SK-MEL-5 (cell line): ENCODE results near the gene ALPL. TPM values are rescaled to one million over a fixed set of nuclear protein-coding genes. Genes with fewer than 3 reads are reported as not detected.

ENCODE experiments used
- DNase-seq: peaks from one replicate; pipeline ENCODE4 v3.0.0-alpha.2; 2016; ENCODE audit warnings: low read depth, low spot score
- in situ Hi-C: cut with HindIII; loops from 2 replicates; pipeline ENCODE4 v1.10.0; 2016; ENCODE audit warnings: low sequenced_read_pairs, high pct_unique_total_duplicates, low pct_unique_long_range_greater_than_20kb
- total RNA-seq: library from RNA; depleted of rRNA; stranded (reverse); fragments of >200 nt; shearing (Covaris generic); gene quantifications from 2 replicates; pipeline ENCODE4 v1.2.3, GENCODE V29; 2014

Gene ALPL
- total RNA-seq, 1 experiment from 2014 or later, result 0.50 TPM

GRCh38 chr1:21598904-21599303, 89.7 kb downstream of the ALPL start:
- in situ Hi-C loops, result no loop called here

GRCh38 chr1:21599402-21599801, 90.2 kb downstream of the ALPL start:
- DNase-seq, result no peak
- in situ Hi-C loops, result no loop called here

More at GRCh38 chr1:21598904-21599303, 89.7 kb downstream of the ALPL start:
- no peak for DNase-seq

DNA sequence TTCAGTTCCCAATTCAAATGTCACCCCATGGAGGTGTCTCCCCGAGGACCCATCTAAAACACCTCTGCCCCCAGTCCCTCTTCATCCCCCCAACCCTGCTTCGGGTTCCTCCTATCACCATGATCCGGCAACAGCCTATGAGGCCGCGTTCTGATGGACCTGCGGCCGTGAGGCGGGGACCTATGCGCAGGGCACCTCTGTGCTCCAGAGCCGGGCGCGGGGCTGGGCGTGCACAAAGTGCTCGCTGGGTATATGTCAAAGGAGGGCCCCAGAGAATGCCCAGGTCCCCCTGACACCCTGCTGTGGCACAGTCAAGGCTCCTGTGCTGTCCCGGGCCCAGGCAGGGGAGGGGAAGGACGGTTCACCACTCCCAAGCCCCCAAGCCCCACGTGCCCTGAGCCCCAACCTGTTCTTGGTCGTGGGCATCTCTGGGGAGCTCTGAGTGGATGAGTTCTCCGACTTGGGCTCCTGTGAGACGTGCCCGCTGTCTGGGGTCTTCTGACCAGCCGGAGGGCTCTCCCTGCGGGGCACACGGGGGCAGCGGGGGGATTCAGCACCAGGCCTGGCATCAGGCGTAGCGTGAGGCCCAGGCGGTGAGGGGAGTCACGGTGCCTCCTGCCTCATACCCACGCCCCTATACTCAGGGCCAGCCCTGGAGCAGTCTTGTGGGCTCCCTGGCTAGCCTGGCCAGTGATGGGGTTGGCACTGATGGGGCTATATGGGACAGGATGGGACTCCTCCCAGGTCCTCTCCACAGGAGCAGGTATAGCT, 92.2 kb downstream of the ALPL start:
- in situ Hi-C loops, result no loop called here
- DNase-seq, result no peak

- in situ Hi-C loops, result no loop called here
- no peak for DNase-seq
Observed at GRCh38 chr1:21603177-21604138, 94.2 kb downstream of the ALPL start.

DNA sequence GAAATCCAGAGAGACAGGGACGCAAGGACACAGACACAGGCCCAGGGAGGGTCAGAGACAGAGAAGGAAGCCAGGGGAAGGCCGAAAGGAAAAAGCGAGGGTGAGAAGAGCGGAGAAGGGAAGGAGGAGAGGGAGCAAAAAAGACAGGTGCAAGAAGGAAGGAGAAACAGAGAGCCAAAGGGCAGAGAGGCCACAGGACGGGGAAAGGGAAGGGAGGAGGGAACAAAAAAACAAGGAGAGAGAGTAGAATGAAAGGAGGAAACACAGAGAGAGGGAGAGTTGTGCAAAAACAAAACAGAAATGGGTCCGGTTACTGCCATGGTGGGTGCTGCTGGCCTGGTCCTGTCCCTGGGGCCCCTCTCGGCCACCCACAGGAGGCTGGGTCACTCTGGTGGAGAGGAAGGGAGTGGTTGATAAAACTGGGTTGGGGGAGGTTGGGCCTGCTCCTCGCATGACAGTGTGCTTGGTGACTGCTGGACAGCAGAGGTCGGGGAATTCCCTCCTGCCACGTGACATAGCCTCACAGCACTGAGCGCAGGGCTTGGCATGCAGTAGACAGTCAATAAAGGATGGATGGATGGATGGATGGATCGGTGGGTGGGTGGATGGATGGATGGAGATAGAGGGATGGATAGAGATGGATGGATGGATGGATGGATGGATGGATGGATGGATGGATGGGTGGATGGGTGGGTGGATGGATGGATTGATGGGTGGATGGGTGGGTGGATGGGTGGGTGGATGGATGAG, 95.2 kb downstream of the ALPL start:
- DNase-seq, result no peak
- in situ Hi-C loops, result no loop called here

DNA sequence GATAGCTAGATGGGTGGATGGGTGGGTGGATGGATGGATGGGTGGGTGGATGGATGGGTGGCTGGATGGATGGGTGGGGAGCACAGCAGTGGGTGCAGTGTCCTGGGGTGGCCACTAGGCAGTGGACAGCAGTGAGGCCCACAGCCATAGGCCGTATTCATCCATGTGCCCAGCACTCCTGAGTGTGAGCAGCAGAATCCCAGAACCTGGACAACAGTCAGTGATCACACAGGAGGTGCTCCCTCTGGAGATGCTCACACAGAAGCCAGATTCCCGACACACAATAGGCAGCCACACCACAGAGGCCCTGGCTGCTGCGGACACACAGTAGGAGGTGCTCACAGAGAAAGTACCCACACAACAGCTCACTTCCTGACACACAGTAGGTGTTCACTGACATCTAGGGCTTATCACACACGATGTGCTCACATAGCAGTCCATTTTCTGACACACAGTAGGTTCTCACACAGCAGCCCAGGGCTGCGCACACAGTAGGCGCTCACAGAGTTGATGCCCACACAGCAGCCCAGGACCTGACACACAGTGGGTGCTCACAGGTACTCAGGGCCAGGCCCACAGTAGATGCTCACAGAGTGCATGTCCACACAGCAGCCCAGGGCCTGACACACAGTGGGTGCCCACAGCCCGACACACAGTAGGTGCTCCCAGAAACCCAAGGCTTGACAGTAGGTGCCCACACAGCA, 95.9 kb downstream of the ALPL start:
- DNase-seq, result peak; percentile 33
- in situ Hi-C loops, result no loop called here

- no peak for DNase-seq
Observed at GRCh38 chr1:21605964-21606705, 96.9 kb downstream of the ALPL start.

GRCh38 chr1:21607549-21608529, 98.6 kb downstream of the ALPL start:
- DNase-seq, result peak; percentile 94
- in situ Hi-C loops, result no loop called here

More at GRCh38 chr1:21605964-21606705, 96.9 kb downstream of the ALPL start:
- in situ Hi-C loops, result no loop called here

- in situ Hi-C loops, result no loop called here
- no peak for DNase-seq
Observed at GRCh38 chr1:21608798-21609197, 99.6 kb downstream of the ALPL start.

DNA sequence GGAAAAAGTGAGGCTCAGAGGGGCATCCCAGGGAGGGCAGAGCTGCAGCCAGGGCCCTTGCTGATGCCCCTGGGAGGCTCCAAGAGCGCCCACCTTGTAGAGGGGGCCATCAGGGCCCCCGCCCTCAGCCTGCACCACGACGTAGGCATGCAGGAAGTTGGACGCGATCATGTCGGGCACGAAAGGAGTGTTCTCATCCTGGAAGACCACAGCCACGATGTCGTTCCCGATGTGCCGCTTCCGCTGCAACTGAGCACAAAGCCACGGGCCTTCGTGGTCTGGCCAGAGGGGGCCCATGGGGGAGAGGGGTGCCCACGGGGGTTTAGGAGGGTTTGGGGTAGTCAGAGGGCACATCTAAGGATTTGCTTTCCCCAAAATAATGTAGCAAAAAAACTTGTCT, 100.8 kb downstream of the ALPL start:
- DNase-seq, result no peak
- in situ Hi-C loops, result no loop called here

DNA sequence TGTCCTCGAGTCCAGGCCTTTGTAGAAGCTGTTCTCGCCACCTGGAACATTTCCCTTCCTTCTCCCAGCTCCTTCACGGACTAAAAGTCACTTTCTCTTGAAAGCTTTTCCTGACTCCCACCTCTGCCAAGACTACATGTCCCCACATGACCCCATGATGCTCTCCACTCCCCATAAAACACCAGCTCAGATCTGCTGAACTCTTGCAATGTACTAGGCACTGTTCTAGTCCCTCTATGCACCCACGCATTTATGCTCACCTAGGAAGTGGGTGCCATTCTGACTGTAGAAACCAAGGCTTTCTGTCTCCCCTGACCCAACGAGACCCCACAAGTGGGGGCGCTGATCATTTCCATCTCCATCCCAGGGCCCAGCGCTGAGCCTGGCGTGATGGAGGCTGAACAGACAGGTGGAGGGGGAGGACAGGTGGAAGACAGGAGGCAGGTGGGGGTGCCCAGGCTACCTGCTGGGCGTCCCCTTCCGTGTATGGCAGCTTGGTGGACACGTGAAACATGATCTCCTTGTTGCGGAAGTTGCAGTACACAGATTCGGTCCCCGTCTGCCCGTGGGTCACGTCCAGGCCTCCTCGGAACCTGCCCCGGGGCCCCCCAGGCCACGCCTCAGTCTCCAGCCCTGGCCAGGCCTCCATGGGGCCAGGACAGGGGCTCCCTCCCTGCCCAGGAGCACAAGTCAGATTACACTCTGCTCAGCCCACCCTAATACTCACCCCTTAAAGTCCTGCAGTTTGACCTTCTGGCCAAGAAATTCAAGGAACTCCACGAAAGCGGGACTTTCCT, 102.0 kb downstream of the ALPL start:
- no peak for DNase-seq
- in situ Hi-C loops, result no loop called here

DNA sequence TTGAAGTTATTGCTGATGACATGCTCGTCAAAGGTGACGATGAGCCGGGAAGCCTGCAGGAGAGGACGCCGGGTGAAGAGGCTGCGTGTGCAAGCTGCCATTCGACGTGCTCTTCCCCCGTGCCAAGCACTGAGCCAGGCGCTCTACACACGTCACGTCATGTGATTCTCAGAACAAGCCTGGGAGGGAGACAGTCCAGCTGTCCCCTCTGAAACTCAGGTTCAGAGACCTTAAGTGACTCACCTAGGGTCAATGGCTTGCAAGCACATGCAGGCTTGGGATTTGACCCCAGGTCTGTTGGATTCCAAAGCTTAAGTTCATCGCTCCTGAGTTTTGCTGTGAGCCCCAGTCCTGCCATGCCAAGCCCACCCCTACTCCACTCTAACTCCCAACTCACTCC, 102.8 kb downstream of the ALPL start:
- DNase-seq, result no peak
- in situ Hi-C loops, result no loop called here

- DNase-seq, result no peak
- in situ Hi-C loops, result no loop called here
Observed at GRCh38 chr1:21613072-21613867, 104.0 kb downstream of the ALPL start.

DNA sequence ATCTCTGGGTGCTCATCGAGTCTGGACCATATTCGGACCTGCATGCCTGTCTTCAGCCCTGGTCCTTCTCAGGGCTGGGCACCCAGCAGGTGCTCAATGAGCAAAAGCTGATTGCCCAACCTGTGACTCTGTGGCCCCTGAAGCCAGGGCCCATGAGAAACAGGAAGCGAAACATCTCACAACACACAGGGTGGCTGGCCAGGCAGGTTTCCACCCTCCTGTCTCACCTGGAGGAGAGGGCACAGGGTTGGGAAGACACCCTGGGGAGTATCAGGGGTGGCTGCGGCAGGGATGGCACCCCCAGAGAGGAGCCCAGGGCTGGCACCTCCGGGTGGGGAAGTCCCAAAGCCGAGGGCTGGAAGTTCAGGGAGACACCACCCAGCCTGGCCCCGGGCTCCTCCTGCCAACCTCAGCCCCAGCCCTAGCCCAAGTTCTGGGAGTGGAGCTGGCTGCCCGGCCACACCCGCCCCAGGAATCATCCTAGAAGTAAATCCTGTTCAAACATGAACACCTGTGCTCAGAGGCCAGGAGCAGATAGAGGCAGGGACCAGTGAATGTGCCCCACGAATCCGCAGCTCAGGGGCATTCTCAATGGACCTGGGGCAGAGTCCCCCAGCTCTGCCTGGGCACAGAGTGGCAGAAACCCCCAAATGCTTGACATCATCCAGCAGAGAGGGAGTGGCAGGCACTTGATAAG, 105.3 kb downstream of the ALPL start:
- DNase-seq, result no peak
- in situ Hi-C loops, result no loop called here
